ENCODE measurements around the gene TMF1.

Gene TMF1

GRCh38 chr3:69005071-69005790 lies 46.9 kb downstream of the TMF1 start:
- Histone ChIP-seq H3K79me2 (ENCODE audit: low read length) (no peaks in the 10 kb centered on the region), H3K9me2 (replicated peaks; ENCODE audit: insufficient read depth, low read length) (no peaks in the 10 kb centered on the region), H4K20me1 (ENCODE audit: insufficient read depth, low read length) (no peaks in the 10 kb centered on the region), H3K27ac (ENCODE audit: low read length) (no peak overlapping the region), H3K36me3 (replicated peaks; ENCODE audit: insufficient read depth, low read length) (no peaks in the 10 kb centered on the region), H3F3A (ENCODE audit: insufficient read depth, low read length) (no peaks in the 10 kb centered on the region), H2AFZ (ENCODE audit: low read length) (no peak overlapping the region), H3K27me3 (replicated peaks; ENCODE audit: insufficient read depth, low read length) (no peaks in the 10 kb centered on the region), H3K9me3 (replicated peaks; ENCODE audit: insufficient read depth, low read length) (no peaks in the 10 kb centered on the region), H3K4me2 (ENCODE audit: low read depth, low read length) (no peak overlapping the region), H3K4me3 (ENCODE audit: low read length) (no peak overlapping the region), H3K9ac (ENCODE audit: low read length) (no peak overlapping the region), H3K4me1 (ENCODE audit: low read length) (no peaks in the 10 kb centered on the region)
- no peak for DNase-seq
- TF ChIP-seq EZH2 (optimal IDR thresholded peaks at IDR 0.05; ENCODE audit: low read depth, low read length) (no peak), CTCF (IDR thresholded peaks at IDR 0.05; ENCODE audit: low read length) (no peak), EZH2phosphoT487 (IDR thresholded peaks at IDR 0.05; ENCODE audit: low read length) (no peak)

GRCh38 chr3:69004138-69004537 lies 48.0 kb downstream of the TMF1 start:
- DNase-seq, result no peak
- no peak overlapping the region for H3K27ac ChIP-seq (ENCODE audit: low read length)
- no peaks in the 10 kb centered on the region for H3K79me2 ChIP-seq (ENCODE audit: low read length)
- H3K4me3 ChIP-seq (ENCODE audit: low read length), result no peak overlapping the region
- no peak overlapping the region for H2AFZ ChIP-seq (ENCODE audit: low read length)
- no peaks in the 10 kb centered on the region for H3F3A ChIP-seq (ENCODE audit: insufficient read depth, low read length)
- H3K27me3 ChIP-seq (replicated peaks; ENCODE audit: insufficient read depth, low read length), result no peaks in the 10 kb centered on the region
- no peak overlapping the region for H3K9ac ChIP-seq (ENCODE audit: low read length)
- no peaks in the 10 kb centered on the region for H4K20me1 ChIP-seq (ENCODE audit: insufficient read depth, low read length)
- no peaks in the 10 kb centered on the region for H3K9me2 ChIP-seq (replicated peaks; ENCODE audit: insufficient read depth, low read length)
- no peaks in the 10 kb centered on the region for H3K9me3 ChIP-seq (replicated peaks; ENCODE audit: insufficient read depth, low read length)
- no peak overlapping the region for H3K4me2 ChIP-seq (ENCODE audit: low read depth, low read length)
- H3K36me3 ChIP-seq (replicated peaks; ENCODE audit: insufficient read depth, low read length), result no peaks in the 10 kb centered on the region
- no peak for TF ChIP-seq EZH2phosphoT487 (IDR thresholded peaks at IDR 0.05; ENCODE audit: low read length)
- no peaks in the 10 kb centered on the region for H3K4me1 ChIP-seq (ENCODE audit: low read length)

DNA sequence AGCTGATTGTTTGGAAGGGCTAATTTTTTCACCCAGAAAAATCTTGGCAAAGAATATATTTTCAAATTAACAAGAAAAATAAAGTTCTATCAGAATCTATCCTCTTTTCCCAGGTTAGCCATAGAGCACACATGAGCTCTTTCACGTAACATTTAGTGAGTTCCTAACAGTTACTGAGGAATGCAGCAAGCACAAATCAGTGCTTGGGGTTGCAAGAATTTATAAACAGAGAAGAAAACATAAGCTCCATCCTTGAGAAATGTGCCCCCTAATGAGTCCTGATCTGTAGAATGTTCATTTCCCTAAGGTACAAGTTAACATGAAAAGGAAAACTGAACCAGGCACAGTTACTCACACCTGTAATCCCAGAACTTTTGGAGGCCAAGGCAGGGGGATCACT lies 52.5 kb downstream of the TMF1 start:
- Histone ChIP-seq H3K9ac (ENCODE audit: low read length) (no peak overlapping the region), H3K9me2 (replicated peaks; ENCODE audit: insufficient read depth, low read length) (no peaks in the 10 kb centered on the region), H3K9me3 (replicated peaks; ENCODE audit: insufficient read depth, low read length) (no peaks in the 10 kb centered on the region), H3K4me2 (ENCODE audit: low read depth, low read length) (no peak overlapping the region), H3K79me2 (ENCODE audit: low read length) (no peaks in the 10 kb centered on the region), H3F3A (ENCODE audit: insufficient read depth, low read length) (no peaks in the 10 kb centered on the region), H4K20me1 (ENCODE audit: insufficient read depth, low read length) (no peaks in the 10 kb centered on the region), H3K27me3 (replicated peaks; ENCODE audit: insufficient read depth, low read length) (no peaks in the 10 kb centered on the region), H3K36me3 (replicated peaks; ENCODE audit: insufficient read depth, low read length) (no peaks in the 10 kb centered on the region), H3K4me3 (ENCODE audit: low read length) (no peak overlapping the region), H3K4me1 (ENCODE audit: low read length) (no peaks in the 10 kb centered on the region), H3K27ac (ENCODE audit: low read length) (no peak overlapping the region), H2AFZ (ENCODE audit: low read length) (no peak overlapping the region)
- no peak for DNase-seq
- no peak for TF ChIP-seq EZH2phosphoT487 (IDR thresholded peaks at IDR 0.05; ENCODE audit: low read length)
- no peak for TF ChIP-seq EZH2 (optimal IDR thresholded peaks at IDR 0.05; ENCODE audit: low read depth, low read length)
- TF ChIP-seq CTCF (IDR thresholded peaks at IDR 0.05; ENCODE audit: low read length), result no peak

- Histone ChIP-seq H3K27me3 (replicated peaks; ENCODE audit: insufficient read depth, low read length) (no peaks in the 10 kb centered on the region), H3K9ac (ENCODE audit: low read length) (no peak overlapping the region), H3K79me2 (ENCODE audit: low read length) (no peaks in the 10 kb centered on the region), H3K36me3 (replicated peaks; ENCODE audit: insufficient read depth, low read length) (no peaks in the 10 kb centered on the region), H4K20me1 (ENCODE audit: insufficient read depth, low read length) (no peaks in the 10 kb centered on the region), H3K9me2 (replicated peaks; ENCODE audit: insufficient read depth, low read length) (no peaks in the 10 kb centered on the region), H3K4me2 (ENCODE audit: low read depth, low read length) (no peak overlapping the region), H3K9me3 (replicated peaks; ENCODE audit: insufficient read depth, low read length) (no peaks in the 10 kb centered on the region), H3K4me1 (ENCODE audit: low read length) (no peaks in the 10 kb centered on the region), H3K27ac (ENCODE audit: low read length) (no peak overlapping the region), H3K4me3 (ENCODE audit: low read length) (no peak overlapping the region), H2AFZ (ENCODE audit: low read length) (no peak overlapping the region), H3F3A (ENCODE audit: insufficient read depth, low read length) (no peaks in the 10 kb centered on the region)
- DNase-seq, result no peak
- TF ChIP-seq EZH2phosphoT487 (IDR thresholded peaks at IDR 0.05; ENCODE audit: low read length), result no peak
These were observed 53.0 kb downstream of the TMF1 start for GRCh38 chr3:68999158-68999557.
